Ramos (cell line): ENCODE results near the gene ANO3.

Experiments
- in situ Hi-C: fragments of 300-500 bp; cut with MboI; formaldehyde crosslinking; loops from one replicate; pipeline ENCODE4 v1.14.3; 2022; ENCODE audit warnings: low sequenced_read_pairs; ENCODE audit not compliant: unreplicated experiment

ANO3 gene

DNA sequence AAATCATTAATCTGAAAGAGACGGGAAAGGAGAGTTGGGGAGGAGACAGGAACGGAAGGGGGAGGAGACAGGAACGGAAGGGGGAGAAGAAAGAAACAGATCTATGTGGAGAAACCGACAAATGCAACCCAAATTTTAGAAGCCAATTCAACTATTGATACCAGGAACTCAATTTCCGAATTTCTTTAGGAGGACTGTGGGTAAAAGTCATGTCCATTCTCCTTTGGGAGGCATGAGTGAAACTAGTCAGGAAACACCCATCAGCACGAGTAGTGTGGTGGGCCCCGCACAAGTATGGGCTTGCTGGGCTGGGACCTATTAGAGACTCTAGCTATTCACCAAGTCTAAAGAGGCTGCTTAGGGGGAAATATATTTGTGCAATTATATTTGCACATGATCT is 18.1 kb downstream of the ANO3 start:
- in situ Hi-C loops, result no loop called here

DNA sequence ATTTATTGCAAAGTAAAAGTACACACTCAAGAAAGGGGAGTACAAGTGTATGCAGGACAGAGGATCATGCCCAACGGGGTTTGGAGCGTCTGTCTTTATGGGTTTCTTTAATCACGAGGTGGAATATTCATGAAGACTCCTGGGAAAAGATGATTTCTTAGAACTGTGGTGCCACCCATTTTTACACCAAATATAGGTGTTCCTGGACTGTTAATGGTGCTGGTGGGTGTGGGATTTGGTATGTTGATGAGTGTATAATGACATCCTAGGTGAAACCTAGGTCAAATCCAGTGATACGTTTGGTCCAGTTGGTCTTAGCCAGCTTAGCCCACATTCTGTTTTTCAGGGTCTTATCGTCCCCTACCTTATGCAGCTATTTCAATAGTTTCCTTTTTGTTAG is 21.1 kb downstream of the ANO3 start:
- in situ Hi-C loops, result no loop called here

DNA sequence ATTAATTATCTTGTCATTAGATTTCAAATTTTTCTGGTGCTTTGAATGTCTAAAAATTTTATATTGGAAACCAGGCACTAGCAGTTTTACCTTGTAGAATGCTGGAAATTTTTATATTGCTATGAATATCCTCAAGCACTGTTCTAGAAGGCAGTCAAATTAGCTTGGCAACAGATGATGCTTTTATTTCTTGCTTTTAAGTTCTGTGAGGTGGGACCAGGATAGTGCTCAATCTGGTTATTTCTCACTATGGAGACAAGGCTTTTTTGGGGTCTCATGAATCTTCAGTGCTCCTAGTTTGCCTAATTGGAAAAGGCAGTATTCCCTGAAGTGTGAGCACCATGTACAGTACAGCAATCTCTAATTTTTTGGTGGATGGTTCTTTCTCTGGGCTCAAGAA is 27.1 kb downstream of the ANO3 start:
- in situ Hi-C loops, result no loop called here

DNA sequence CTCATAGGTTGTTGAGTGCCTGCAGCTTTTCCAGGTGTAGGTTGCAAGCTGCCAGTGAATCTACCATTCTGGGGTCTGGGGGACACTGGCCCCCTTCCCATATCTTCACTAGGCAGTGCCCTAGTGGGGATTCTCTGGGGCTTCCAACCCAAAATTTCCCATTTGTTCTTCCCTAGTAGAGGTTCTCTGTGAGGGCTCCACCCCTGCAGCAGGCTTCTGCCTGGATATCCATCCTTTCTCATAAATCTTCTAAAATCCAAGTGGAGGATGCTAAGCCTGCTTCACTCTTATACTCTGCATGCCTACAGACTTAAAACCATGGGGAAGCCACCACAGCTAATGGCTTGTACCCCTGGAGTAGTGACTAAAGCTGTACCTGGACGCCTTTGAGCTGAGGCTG is 33.4 kb downstream of the ANO3 start:
- in situ Hi-C loops, result no loop called here

DNA sequence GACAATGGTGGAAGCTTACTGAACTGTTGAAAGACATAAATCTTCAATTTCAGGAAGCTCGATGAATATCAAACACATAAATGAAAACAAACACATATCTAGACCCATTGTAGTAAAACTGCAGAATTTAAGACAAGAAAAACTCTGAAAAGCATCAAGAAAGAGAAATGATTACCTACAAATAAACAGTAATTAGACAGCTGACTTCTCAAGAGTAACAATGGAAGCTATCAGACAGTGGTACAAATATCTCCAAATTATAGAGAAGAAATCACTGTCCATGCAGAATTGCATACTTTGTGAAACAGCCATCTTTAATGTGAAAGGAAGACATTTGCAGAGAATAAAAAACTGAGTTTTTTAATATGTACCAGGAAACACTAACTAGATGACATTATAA is 45.7 kb downstream of the ANO3 start:
- in situ Hi-C loops, result no loop called here

DNA sequence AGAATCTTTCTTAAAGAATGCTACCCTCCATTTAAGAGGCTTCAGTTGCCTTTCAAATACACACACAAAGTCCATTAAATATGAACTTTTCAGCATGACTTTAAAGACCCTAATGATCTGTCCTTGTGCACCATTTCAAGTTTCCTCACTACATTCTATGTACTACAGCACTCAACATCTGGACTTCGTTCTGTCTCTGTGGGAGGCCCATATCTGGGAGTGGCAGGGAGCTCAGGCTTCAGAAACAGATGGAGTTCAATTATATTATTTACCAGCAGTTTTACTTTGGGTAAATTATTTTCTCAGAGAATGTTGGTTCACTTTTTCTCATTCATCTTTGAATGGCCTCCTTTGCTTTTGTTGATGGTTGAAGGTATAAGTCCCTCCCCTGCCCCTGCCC is 67.4 kb downstream of the ANO3 start:
- in situ Hi-C loops, result no loop called here

DNA sequence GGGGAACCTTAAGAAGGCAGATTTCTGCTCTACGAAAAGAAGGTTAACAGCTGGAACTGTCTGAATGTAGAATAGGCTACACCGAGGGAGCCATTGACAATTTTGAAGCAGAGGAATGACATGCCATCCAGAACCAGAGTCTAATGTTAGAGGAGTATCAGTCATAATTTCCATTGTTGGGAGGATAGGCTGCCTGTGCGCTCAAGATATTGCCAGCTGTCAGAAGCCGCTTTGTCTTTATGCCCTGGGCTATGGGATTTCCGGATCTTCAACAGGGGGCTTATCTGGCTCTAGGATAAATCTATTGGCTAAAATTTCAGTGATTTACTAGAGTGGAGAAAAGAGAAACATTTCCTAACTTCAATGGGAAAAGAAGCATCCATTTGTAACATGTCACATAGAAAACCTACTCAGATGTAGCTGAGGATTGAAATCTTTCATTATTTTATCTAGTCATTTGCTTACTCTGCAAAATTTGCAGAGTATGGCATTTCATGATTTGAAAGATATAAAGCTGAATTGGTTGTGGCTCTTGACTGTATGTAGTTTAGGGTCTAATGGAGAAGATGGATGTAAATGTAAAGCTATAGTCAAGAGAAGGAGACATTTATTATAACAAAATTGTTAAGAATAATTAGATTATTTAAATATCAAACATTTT is 78.9 kb downstream of the ANO3 start:
- in situ Hi-C loops, result no loop called here

DNA sequence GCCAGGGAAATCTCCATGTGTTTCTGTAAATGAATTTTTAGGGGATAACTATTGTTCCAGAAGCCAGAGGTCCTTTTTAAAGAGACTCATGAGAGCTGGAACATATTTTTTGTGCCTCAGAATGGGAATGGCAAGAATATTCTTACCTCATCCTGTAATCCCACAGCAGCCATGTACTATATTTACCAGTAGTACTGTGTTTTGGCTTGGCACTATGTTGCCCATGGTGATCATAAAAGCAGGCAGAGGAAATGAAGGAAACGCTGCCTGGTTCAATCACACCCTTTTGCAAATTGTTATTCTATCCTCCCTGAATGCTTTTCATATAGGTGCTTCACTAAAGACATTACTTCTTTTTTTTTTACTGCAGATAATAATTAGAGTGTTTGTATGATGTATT is 81.0 kb downstream of the ANO3 start:
- in situ Hi-C loops, result no loop called here

DNA sequence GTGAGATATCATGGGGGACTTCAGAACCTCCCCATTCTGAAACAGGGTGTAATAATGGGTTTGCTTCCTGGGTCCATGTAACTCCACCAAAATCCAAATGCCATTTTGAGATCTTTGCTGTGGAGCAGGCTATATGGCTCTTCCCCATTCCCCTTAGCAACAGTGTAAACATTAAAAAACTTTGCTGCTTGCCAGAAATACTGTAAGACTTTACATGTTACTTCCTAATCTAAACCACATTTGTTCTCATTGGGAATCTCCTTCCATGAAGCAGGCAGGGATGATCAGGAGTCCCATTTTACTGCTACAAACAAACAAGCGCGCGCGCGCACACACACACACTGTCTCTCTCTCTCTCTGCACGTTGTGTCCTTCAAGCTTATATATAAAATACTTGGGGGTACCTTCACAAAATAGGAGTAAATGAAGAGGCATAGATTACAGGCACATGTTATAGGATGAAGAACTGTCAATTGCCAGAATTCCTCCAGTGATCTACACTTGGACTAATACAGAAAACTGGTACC is 86.5 kb downstream of the ANO3 start:
- in situ Hi-C loops, result no loop called here

DNA sequence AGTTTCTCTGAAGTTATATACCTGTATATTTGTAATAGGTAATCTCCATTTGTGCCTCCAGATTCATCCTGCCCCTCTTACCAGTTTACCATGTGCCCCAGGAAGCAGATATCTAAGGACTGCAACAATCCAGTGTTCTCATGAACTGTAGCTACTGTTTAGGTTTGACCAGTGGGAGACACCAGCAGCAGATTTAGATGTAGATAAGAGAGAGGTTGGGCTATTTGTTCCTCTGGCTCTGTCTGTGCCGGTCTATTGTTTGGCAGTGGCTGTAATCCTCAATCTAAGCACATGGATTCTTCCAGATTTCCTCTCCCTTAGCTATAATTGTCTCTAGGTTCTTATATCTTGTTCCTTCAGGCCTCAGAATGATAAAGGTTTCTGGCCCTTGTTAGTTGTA is 88.4 kb downstream of the ANO3 start:
- in situ Hi-C loops, result no loop called here

DNA sequence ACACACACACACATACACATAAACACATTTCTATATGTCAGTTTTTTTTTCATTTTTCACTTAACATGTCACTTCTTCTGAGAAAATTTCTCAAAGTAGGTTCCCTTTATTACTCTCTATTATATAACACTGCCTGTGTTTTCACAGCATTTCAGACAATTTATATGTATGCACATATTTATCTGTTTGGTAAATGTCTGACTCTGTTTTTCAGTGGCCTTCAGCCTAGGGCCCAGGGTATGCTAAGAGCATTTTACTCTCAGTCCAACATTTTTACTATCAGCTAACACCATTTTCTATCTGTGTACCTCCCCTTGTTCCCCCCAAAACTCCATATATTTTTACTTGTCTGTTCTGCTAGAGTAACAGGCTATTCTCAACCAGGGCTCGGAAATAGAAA is 92.3 kb downstream of the ANO3 start:
- in situ Hi-C loops, result no loop called here

DNA sequence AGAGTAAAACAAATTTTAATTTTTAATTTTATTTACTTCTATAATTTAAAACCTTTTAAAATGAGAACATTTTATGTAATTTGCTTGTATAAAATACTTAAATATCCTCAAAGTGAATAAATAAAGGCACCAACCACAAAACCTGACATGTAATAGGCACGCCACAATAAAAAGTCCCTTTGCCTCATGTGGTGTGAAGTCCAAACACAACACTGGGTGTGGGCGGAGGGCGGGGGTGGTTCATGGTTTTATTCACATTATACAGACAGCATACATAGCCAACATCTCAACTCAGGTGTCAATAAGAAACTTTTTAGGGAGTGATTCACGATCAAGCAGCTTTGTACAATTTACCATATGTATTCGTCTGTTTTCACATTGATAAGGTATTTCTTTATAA is 107.9 kb downstream of the ANO3 start:
- in situ Hi-C loops, result no loop called here

DNA sequence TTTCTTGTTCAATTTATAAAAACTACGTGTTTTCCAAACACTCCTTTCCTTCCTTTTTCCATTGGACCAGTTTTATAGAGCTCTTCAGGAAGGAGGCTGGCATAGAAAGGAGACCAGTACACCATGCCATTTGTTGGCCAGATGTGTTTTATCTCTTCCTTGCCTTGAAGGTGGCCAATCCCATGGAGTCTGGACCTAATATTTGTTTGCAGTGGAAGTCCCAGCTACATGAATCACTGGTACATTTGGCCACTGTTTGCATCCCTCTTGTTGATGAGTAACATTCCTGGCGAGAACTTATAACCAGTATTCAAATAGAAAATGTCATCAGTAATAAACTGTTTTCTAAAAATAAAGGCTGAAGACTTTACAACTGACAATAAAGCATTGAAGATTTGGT is 110.2 kb downstream of the ANO3 start:
- in situ Hi-C loops, result no loop called here

DNA sequence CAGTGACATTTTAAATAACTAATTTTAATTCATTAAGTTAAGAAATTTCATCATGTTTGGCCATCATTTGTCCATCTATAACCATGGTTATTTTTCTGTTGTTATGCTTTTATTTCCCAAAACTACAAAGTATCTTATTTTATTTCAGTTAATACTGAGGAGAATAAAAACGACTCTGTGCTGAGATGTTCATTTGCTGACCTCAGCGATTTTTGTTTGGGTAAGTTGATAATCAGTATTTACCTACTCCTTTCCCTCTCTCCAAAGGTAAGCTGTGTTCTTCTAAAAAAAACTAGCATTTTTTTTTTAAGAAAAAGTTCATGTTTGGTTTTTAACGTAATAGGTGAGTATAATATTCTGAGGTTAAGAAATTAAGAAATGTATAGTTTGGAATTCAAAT is 111.7 kb downstream of the ANO3 start:
- in situ Hi-C loops, result no loop called here

DNA sequence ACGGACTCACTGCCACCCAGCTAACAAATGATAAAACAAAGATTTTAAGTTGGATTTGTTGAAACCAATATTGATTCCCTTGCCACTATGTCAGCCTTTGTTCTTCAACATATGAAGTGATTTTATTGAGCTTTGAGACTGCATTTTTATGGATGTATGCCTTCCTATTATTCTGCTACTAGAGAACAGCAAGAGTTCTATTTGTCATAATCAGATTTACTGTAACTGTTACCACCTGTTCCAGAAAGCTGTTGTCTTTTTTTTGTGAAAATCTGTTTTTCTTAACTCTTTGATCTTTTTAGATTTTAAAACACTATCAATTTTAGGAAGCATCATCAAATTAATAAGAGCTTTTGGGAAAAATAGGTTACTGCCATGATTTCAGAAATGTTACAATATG is 125.7 kb downstream of the ANO3 start:
- in situ Hi-C loops, result no loop called here

DNA sequence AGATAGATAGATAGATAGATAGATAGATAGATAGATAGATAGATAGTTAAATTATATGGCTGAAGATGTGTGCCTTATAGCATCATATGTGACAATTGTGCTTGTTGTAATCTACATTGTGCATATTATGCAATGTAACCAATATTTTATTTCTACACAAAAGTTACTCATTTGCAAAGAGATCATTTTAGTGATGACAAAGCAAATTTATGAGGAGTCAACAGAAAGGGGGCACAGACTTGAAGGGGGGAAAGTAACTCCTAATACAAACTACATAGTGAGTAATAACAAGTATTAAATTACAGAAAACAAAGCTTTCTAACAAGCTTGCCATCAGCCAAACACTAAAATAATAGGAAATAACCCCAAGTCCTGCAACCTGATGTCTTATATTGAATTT is 133.3 kb downstream of the ANO3 start:
- in situ Hi-C loops, result no loop called here

DNA sequence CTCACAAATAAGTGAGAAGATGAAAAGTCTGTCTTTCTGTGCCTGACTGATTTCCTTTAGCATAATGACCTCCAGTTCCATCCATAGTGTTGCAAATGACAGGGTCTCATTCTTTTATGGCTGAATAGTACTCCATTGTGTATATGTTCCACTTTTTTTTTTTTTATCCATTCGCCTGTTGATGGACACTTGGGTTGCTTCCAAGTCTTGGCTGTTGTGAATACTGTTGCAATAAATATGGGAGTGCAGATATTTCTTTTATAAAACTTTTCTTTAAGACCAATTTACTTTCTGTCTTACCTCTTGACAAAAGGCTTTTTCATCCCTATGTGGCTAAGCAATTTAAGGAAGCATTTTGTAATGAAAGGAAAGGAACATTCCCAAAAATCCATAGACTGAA is 135.6 kb downstream of the ANO3 start:
- in situ Hi-C loops, result no loop called here

DNA sequence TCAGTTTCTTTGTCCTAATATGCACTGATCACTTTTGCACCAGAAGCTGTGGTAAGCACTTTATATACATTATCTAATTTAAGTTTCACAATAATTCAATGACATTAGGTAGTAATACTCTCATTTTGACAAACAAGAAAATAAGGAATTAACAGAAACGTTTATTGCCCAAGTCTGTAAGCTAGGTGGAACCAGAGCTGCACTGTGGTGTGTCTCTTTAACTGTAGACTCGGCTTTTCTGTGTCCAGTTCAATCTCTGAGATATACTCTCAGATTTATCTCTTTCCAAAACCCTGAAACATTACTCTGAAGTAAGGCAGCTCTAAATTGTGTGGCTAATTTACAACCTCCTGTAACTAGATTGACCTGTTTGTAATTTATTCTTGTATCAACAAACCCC is 139.1 kb downstream of the ANO3 start:
- in situ Hi-C loops, result no loop called here

DNA sequence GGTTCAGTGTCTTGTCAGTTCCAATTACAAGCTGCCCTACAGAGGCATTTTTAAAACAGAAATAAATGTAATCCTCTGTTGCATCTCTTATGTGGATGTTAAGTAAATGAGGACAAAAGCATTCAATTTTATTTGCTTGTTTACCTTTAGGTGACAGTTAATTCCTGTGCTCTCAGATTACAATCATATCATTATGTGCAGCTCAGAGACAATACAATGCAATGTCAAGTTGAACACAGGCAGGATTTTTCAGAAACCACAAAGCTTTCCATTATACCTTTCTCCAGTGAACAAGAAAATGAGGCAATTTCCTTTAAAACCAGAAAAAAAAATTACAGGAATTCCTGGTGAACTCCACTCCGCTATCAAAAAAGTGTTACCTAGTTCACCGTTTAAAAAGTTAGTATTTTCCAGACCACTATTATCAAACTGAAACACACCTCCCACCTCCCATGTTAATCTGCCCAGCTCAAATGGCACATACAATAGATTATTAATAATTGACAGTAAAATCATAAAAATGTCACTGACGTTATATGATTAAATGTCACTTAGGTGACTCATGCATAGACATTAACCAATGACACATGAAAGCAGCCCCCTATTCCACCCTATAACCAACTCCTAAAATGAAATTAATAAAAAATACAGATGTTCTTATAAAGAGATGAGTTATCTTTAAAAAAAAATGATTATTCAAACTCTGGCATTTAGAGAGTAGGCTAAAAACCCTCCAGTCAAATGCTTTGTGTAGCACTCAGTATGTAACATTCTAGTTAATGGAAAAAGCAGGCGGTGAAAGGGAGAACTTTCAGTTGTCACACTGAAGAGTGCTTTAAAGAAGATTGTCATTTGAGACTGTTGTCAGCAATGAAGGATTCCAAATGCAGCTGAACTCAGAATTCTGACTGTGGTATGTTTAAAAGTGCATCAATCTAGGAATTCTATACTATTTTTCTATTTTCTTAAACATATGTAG is 141.6 kb downstream of the ANO3 start:
- in situ Hi-C loops, result no loop called here

DNA sequence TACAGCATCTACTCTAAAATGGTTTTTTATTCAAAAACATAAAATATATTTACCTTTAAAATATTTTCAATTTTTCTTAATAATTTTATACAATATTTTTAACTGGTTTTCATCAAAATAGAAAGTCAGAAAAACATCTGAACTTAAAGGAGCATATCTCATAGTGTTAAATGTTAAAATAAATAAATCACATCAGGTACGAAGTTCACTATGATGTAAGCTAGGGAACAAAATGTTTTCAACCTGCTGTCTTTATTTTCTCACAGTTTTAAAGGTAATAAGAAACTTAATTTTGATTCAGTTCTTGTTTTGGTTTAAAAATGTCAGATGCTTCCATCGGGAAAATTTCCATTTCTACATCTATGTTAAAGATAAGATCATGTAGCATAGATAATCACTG is 142.5 kb downstream of the ANO3 start:
- in situ Hi-C loops, result no loop called here

DNA sequence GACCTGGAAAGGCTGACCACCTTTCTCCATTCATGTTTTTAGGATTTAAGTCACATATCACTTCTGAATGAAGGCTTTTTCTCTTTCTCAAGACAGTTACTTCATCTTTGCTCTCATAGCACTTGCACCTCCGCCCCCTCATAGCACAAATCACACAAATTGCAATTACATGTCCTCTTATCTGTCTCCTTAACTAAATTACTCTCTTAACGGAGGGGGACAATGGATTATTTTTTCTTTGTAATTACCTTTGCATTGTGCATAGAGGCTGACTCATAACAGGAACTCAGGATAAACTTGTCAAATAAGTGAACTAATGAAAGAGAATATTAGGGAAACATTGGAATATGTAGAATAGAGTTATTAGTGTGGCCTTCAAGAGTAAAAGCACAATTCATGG is 145.5 kb downstream of the ANO3 start:
- in situ Hi-C loops, result no loop called here

DNA sequence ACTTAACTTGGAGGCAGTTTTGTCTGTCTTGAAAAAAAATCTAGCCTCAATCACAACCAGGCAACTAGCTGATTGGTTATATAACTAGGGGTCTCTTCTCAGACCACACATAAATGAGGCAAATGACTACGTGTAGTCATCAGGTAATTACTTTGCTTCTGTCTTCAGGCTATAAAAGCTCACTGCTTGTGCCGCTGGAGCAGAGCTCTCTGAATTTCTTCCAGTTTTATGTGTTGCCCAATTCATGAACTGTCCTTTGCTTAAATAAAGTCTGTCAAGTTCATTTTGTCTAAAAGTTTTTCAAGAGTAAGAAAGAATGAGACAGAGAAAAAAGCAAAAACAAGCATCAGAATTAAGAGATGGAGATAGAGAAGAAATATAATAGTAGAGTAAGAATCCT is 146.8 kb downstream of the ANO3 start:
- in situ Hi-C loops, result no loop called here
